Measurements from ENCODE around the gene PSMG3.
"Not testable (repeated sequence)": the region's sequence is repeated elsewhere in the genome, so short reads cannot be mapped to it uniquely, and the experiment has no call there.

The PSMG3 gene

GRCh38 chr7:1531263-1531978, 38.4 kb downstream of the PSMG3 start:
- DNase-seq: peak; percentile 33

- DNase-seq: no peak
Measured at GRCh38 chr7:1530946-1531262, 38.9 kb downstream of the PSMG3 start.

- DNase-seq: no peak
Measured at GRCh38 chr7:1529383-1530116, 40.3 kb downstream of the PSMG3 start.

GRCh38 chr7:1526271-1526754, 43.5 kb downstream of the PSMG3 start:
- no peak for DNase-seq

- DNase-seq: no peak
Measured at GRCh38 chr7:1525409-1525808, 44.4 kb downstream of the PSMG3 start.

- DNase-seq: no peak
Measured at GRCh38 chr7:1523844-1524243, 46.0 kb downstream of the PSMG3 start.

GRCh38 chr7:1523208-1523607, 46.6 kb downstream of the PSMG3 start:
- DNase-seq: no peak

- no peak for DNase-seq
Measured at GRCh38 chr7:1521456-1521855, 48.4 kb downstream of the PSMG3 start.

GRCh38 chr7:1520539-1521234, 49.1 kb downstream of the PSMG3 start:
- DNase-seq: no peak

- DNase-seq: not testable (repeated sequence)
Measured at GRCh38 chr7:1519322-1519922, 50.4 kb downstream of the PSMG3 start.

Measured in stimulated activated CD4-positive, alpha-beta T cell treated with anti-CD3 and anti-CD28 coated beads, Interleukin-4, amount 100 ng/mL, for 24 hours (primary cell).